ENCODE results near the gene NCSTN.

Gene NCSTN

DNA sequence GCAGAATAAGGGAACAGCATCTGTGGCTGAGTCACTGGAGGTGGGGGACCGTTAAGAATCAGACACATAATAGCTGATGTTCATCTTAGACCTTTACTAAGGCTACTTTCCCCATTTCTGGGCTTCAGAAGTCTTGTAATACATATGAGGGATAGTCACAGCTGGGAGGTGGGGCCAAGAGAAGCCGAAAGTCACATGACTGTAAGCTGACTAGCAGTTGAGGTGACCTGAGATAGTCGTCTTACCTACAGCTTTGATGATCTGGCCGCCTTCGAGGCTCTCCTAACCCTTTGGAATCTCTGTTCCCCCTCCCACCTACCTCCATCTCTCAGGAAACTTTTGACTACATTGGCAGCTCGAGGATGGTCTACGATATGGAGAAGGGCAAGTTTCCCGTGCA is 9.4 kb downstream of the NCSTN start:
- no peak for DNase-seq (ENCODE audit: low read depth)

DNA sequence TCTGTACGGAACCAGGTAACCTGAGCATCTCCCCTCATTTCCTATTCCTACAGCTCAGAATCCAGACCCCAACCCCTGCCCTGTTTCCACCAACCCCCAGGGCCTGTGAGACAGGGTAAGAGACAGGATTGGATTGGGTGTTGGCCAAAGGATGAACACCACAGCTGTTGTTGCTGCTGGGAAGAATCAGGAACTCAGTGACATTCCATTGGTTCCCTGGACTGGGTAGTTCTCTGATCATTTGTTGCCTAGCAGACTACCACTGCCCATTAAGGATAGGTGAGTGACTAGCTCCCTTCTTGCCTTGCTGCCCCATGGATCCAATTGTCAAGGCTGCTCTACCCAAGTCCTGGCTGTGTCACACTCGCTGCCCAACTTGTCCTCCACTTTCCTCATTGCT is 10.0 kb downstream of the NCSTN start:
- DNase-seq (ENCODE audit: low read depth): no peak

DNA sequence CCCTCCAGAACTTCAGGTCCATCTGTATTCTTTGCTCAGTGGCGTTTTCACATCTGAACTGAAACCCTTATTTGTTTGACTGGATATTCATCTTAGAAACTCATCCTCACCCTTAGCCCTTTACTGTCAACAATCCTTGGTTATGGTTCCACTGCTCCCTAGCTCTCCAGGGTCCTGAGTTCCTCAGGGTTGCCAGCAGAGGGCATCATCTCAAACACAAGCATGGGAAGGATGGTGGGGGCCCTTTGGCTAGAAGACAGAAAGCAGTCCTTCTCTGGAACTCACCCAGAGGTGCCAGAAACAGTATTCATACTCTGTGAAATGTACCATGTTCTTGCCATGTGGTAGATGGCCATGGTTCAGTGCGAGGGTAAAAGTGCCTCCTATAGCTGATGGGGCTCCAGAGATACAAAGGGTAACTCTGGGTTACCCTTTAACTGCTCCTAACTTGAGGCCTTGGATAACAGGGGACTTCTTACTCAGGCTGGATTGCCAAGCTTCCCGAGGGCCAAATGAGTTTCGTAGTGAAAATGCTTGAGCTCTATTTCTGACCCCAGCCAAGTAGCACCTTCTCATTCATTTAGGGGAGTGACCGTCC is 11.3 kb downstream of the NCSTN start:
- no peak for DNase-seq (ENCODE audit: low read depth)

DNA sequence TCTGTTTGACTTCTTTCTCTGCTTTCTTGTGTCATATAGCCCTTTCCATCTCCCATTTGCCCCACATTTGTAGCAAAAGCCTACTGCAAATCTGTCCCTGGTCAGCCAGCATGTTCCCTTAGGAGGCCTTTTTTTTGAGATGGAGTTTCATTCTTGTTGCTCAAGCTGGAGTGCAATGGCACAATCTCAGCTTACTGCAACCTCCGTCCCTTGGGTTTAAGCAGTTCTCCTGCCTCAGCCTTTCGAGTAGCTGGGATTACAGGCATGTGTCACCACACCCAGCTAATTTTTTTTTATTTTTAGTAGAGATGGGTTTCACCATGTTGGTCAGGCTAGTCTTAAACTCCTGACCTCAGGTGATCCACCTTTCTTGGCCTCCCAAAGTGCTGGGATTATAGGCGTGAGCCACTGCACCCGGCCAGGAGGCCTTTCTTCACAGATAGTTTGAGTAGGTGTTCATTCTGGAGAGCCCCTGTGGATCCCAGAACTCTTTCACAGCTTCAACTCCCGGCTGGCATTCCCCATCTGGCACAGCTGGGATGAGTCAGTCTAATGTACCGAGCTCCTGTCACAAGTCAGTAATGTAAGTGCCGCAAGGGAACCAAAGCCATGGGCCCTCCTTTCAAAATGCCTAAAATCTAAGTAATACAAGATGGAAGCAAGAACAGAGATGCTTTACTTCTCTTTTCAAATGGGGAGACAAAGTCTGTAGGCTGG is 14.3 kb downstream of the NCSTN start:
- DNase-seq (ENCODE audit: low read depth): no peak

DNA sequence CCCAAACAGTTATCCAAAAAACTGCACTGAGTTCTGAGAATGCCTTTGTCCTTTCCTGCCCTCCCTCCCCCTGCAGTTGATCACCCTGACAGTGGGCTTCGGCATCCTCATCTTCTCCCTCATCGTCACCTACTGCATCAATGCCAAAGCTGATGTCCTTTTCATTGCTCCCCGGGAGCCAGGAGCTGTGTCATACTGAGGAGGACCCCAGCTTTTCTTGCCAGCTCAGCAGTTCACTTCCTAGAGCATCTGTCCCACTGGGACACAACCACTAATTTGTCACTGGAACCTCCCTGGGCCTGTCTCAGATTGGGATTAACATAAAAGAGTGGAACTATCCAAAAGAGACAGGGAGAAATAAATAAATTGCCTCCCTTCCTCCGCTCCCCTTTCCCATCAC is 14.9 kb downstream of the NCSTN start:
- DNase-seq (ENCODE audit: low read depth): no peak

DNA sequence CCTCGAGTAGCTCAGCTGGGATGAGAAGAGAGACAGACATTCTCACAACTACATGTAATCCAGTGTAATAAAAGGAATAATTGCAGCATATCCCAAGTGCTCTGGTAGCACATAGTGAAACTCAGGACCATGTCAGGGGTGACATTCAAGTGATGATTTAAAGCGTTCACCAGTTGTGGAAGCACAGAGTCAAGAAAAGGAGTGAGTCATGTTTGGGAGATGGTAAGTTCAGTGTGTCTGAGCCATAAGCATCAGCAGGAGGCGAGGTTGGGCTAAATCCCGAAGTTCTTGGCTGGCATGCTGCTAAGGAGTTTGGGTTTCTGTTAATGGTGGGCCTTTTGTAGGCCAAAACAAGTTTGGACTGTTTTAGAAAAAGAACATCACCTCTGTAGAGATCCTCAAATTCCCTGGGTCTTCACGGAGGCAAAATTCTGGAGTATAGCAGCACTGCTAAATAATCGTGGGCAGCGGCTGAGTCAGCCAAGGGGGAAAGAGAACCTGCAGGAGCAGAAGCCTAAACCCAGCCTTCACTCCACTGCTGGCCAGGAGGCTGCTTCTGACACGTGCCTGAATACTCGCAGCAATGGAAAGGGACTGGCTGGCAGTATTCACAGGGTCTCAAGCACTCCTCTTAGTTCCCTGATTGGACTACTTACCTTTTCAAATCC is 16.5 kb downstream of the NCSTN start:
- no peak for DNase-seq (ENCODE audit: low read depth)

DNA sequence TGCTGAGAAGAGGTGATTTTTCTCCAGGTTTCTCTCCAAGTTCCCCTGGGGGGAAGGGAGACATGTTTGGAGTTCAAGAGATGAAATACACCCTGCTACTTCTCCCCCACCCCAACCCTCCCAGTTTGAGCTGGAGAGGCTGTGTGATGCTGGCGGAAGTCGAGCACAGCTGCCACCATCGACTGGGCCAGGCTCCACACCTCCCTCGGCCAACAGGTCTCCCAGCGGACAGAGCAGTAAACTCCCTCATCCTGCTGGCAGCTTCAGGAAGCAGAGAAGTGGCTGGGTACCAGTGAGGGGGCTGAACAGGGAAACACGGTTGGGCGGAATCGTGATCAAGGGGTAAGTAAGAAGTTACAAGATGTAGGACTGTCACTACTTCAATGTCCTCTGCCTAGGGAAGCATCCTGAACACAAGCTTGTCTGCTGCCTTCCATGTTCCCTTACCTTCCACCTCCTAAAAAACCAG is 17.1 kb downstream of the NCSTN start:
- no peak for DNase-seq (ENCODE audit: low read depth)

DNA sequence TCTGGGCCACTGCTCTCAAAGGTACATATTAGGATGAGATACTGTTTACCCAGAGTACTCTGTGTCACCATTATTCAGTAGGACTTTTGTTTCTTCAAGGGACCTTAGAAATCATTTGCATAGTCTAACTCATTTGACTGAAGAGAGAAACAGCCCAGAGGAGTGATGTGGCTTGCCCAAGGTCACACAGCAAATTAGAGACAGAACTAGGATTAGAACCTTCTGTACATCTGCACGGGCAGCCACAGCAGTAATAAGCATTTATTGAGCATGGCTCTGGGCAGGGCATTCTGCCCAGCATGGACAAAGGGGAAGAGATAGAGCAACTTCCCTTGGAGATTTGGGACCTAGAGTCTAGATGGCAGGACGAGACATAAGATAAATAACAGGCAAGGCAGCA is 18.0 kb downstream of the NCSTN start:
- DNase-seq (ENCODE audit: low read depth): no peak

DNA sequence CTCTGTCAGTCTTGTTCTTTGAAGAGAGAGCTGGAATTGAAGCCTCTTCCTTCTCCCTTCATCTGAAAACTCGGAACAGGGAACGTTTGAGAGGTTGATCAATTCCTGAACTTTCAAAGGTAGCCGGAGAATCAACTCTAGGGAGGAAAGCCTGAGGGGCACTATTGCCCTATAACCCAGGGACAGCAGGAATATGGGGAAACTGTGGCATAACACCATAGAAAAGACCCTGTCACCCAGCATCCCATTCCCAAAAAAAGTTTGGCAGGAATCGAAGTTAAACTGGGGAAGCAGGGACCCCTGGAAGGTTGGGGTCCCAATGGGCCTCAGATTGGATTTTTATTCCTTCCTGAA is 18.6 kb downstream of the NCSTN start:
- no peak for DNase-seq (ENCODE audit: low read depth)

DNA sequence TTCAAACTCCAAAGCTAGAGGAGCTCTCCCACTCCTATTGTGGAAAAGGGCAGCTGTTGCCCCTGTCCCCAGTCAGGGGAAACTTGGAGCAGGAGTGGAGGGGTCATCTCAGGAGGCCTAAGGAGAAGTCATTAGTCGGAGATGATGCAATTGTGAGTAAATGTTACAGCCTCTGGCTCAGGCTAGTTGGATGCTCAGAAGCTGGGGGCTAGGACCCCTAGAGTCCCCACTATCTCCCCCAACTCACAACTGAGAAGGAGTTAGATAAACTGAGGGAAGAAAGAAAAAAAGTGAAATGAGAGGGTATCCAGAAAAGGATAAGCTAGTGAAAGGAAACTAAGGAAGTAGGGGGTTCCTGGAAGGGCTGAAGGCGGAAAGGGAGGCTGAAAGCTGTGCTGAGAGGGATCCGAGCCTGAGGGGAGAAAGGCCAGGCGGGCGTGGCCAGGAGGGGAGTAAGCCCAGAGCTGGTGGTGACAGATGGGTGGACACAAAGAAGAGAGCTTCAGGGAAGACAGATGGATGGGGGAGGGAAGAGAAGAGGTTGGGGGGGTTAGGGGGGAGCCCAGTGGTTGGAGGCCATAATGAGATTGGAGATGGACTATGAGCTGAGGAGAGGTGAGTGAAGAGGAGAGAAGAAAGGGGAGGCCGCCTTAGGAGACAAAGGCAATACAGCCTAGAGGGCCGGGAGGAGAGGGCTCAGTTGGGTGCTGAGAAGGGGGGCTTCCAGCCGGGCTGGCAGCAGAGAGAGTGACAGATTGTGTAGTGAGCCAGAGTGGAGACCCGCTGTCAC is 19.2 kb downstream of the NCSTN start:
- DNase-seq (ENCODE audit: low read depth): no peak

DNA sequence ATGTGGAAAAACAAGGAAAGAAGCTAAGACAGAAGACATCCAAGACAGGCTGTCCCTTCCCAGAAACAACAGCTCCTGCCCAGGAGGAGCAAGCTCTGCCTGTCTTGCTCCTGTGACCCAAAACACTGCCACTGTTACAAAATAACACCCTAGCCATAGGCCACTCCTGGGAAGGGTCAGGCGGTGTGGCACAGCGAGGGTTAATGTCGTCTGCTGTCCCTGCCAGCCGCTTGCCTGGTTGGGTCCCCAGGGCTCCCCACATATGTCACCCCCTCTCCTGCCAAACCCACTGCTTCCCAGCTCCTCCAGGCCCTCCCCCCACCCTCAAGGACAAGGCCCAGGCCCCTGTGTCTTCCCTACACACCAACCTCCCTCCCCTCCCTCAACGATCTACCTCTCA is 19.8 kb downstream of the NCSTN start:
- DNase-seq (ENCODE audit: low read depth): no peak

DNA sequence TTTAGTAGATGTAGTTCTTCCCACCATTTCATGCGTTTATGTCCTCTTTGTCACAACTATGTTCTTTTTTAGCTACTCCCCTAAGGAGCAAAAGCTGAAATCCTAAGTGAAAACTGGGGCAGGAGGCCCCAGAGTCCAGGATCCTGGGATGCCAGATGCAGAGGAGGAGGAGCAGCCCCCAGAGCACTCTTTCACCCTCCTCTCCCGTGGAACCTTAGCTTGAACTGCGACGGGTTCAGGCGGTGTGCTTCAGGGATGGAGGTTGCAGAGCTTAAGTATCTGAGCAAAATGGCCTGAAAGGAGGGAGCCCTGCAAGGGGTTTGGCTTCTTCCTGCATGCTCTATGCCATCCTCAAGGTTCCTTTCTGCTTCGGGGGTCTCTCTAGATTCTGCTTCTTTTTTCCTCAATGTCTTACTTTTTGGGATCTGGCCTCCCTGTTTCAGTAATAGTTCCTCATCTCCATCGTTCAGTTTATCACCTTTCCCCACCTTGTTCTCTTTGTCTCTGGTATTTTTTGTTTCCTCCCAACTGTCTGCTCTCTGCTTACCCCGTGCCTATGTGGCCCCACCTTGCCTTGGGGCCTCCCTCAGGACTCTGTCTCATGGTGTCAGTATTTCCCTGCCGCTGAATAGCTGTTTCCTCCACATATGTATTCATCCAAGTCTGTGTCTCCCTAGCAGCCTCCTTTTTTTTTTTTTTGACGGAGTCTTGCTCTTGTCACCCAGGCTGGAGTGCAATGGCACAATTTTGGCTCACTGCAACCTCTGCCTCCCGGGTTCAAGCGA is 21.0 kb downstream of the NCSTN start:
- no peak for DNase-seq (ENCODE audit: low read depth)

DNA sequence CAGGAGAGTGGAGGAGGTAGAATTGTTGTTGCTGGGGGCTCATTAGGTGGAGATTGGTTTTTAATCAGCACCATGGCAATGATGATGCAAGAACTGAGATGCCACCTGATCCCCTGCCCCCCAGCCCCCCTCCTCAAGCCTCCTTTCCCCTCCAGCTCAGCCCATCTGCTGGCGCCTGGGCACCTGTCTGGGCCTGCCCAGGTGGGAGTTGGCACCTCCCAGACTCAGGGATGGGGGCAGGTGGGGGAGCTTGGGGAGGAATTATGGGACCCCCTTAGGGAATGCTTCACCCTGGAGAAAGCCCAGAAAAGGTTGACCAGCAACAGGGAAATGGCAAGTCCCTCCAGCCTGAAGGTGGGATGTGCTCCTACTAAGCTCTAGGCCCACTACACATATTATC is 22.1 kb downstream of the NCSTN start:
- no peak for DNase-seq (ENCODE audit: low read depth)

DNA sequence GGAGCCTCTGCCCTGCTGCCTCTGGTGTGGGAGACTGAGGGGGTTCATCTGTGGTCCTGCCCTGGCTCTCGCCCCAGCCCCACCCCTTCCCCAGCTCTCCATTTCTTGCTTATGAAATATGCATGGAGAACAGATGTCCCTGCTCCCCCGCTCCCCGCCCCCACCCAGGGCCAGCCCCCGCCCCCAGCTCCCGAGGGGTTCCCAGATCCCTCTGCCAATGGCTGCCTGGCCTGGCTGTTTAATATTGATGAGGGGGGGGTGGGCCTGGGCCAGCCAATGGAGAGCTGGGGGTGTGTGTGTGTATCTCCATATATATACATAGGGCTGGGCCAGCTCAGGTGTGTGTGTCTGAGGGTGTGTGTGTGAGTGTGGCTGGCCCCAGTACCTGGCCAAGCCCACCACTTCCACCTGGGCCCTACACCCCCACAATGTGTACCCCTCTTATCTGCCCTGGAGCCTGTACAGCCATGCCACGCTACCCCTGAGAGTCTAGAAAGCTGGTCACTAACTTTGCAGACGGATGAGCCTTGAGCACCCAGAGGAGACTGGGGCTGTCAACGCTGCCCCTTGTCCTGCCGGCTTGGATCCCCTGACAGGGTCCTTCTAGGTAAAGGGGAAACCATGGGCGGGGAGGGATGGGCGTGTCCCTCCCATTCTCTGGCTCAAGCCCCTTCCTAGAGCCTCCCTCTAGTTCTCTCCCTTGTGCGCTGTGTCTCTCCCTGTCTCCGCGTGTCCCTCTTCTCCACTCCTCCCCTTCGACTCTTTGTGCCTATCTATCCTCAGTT is 23.7 kb downstream of the NCSTN start, which contains the start of gene NHLH1:
NHLH1 (plus strand) TSS at position 341 of the 785 bp plus-strand sequence. CDS start 3,661 bp downstream, outside the sequence.
- DNase-seq (ENCODE audit: low read depth): no peak

DNA sequence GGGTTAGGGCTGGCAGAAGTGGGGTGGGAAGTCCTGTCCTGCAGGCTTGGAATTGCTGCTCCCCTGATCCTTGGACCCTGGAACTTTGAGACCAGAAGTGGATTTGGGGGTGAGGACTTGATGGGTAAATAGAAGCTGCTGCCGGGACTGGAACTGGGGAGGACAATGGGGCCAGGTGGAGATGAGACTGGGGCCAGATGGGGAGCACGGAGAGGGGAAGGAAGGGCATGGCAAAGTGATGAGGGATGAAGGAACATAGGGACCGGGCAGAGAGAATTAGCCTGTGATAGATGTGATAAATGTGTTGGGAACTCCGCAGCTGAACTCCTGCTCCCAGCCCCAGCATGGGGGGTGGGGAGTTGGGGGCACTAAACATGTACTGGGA is 24.3 kb downstream of the NCSTN start:
- DNase-seq (ENCODE audit: low read depth): no peak

DNA sequence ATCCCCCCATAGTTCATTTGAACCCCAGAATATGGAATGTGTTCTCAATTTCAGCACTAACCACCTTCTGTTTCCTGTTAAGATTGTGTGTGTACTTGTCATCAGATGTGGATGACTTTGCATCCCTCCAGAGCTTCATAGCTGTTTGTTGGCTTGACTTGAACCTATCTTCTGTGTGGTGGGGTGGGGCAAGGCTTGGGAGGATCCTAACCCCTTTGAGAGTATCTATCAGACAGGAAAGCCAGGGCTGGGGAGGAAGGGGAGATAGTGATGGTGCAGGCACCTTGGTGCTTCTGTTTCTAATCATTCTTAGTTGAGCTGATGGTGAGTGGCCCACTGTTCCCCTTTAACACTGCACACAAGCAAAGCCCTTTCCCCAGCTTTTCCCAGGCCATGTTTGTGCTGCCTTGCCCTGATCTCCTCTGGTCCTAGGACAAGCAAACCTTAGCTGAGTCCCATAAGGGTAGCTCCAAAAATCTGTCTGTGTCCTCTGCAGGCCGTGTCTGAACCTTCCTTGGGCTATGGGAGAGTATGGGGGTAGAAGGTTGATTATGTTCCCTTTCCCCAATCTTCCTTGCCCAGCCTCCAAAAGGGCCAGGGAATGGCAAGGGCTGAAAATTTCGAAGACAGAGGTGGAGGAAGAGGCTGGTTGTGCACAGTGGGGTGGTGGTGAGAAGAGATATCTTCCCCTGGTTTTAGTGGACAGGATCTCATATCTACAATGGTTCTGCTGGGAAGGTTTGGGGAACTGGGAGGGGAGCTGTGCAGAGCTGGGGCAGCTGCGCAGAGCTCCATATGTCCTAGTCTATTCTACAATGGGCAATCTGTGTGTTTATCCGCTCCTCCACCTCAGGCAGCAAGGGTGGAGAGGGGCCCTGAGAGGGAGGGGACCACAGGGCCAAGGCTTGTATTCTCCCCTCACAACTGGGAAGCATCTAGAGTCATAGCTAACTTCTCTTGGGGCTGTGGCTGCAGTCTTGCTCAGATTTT is 25.0 kb downstream of the NCSTN start:
- DNase-seq (ENCODE audit: low read depth): no peak

DNA sequence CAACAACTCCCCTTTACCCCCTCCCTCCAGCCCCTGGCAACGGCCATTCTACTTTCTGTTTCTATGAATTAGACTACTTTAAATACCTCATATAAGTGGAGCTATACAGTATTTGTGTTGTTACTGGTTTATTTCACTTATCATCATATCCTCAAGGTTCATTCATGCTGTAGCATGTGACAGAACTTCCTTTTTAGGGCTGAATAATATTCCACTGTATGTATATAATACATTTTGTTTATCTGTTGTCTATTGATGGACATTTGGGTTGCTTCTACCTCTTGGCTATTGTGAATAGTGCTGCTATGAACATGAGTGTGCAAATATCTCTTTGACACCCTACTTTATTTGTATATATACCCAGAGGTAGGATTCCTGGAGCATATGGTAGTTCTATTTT is 25.9 kb downstream of the NCSTN start:
- no peak for DNase-seq (ENCODE audit: low read depth)

DNA sequence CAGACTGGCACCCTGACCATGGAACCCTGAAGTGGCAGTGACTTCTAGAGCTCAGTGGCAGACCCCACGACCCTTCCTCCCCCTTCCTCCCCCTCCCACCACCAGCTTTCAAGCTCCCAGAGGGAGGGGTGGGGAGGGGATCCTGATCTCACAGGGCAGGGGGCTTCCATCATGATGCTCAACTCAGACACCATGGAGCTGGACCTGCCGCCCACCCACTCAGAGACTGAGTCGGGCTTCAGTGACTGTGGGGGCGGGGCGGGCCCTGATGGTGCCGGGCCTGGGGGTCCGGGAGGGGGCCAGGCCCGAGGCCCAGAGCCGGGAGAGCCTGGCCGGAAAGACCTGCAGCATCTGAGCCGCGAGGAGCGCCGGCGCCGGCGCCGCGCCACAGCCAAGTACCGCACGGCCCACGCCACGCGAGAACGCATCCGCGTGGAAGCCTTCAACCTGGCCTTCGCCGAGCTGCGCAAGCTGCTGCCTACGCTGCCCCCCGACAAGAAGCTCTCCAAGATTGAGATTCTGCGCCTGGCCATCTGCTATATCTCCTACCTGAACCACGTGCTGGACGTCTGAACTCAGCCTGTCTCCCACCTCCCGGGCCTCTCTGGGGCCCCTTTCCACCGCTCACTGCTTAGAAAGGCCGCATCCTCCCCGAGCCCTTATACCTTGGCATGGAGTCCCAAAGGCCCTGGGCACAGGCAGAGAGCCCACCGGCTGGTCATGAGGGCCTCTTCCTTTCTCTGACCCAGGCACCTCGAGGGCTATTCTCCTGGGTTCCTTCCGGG is 27.6 kb downstream of the NCSTN start:
- no peak for DNase-seq (ENCODE audit: low read depth)

DNA sequence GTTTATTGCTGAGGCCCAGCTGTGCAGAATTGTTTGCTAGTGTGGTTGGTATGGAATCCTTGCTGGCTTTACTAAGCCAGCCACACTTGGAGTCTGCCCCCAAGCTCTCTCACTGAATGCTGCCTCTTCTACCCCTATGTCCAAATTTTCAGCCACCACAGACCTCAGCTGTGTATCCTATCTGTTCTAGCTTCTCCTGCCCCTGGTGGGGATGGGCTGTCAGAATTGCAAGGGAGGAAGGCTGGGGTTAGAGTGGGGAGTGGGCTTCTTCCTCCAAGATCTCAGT is 28.1 kb downstream of the NCSTN start:
- no peak for DNase-seq (ENCODE audit: low read depth)

Data from activated T-cell treated with anti-CD3 and anti-CD28 coated beads for 24 hours (primary cell).